NCI-H526 (cell line): ENCODE results near the gene TNFRSF25.
"Not testable (repeated sequence)": the region's sequence is repeated elsewhere in the genome, so short reads cannot be mapped to it uniquely, and the experiment has no call there.

Source experiments
- DNase-seq, 2 experiments: peaks; one replicate each; lab custom pipeline; 2025; lab: John Stamatoyannopoulos, UW

TNFRSF25 gene

GRCh38 chr1:6435547-6435946 lies 30.4 kb downstream of the TNFRSF25 start:
- no peak for DNase-seq

GRCh38 chr1:6435129-6435528 lies 30.8 kb downstream of the TNFRSF25 start:
- DNase-seq: no peak

- no peak for DNase-seq
These were observed 31.8 kb downstream of the TNFRSF25 start for GRCh38 chr1:6434186-6434585.

- DNase-seq: not testable (repeated sequence)
These were observed 34.1 kb downstream of the TNFRSF25 start for GRCh38 chr1:6431645-6432579.

- DNase-seq: not testable (repeated sequence)
These were observed 36.1 kb downstream of the TNFRSF25 start for GRCh38 chr1:6429660-6430411.

GRCh38 chr1:6428453-6428852 lies 37.5 kb downstream of the TNFRSF25 start:
- DNase-seq: not testable (repeated sequence)

GRCh38 chr1:6427441-6428390 lies 38.3 kb downstream of the TNFRSF25 start:
- no peak for DNase-seq

- no peak for DNase-seq
These were observed 39.0 kb downstream of the TNFRSF25 start for GRCh38 chr1:6426972-6427350.

- no peak for DNase-seq
These were observed 39.5 kb downstream of the TNFRSF25 start for GRCh38 chr1:6426277-6426971.

- no peak for DNase-seq
These were observed 40.3 kb downstream of the TNFRSF25 start for GRCh38 chr1:6425658-6426057.

- DNase-seq: peak; percentile 33 to 78
These were observed 41.1 kb downstream of the TNFRSF25 start, which contains the start of gene ESPN for GRCh38 chr1:6424619-6425593. Gene ESPN (plus strand): TSS chr1:6424776. CDS start chr1:6424956, 180 bp downstream.

GRCh38 chr1:6424000-6424565 lies 41.9 kb downstream of the TNFRSF25 start:
- no peak for DNase-seq

GRCh38 chr1:6423321-6423999 lies 42.5 kb downstream of the TNFRSF25 start:
- peak; percentile 66 to 88 for DNase-seq

- DNase-seq: no peak
These were observed 44.7 kb downstream of the TNFRSF25 start for GRCh38 chr1:6421266-6421665.

GRCh38 chr1:6420454-6421042 lies 45.4 kb downstream of the TNFRSF25 start:
- DNase-seq: peak; percentile 56 to 88

- peak; percentile 56 to 89 for DNase-seq
These were observed 46.0 kb downstream of the TNFRSF25 start, which contains the start of gene HES2 for GRCh38 chr1:6419804-6420453. Gene HES2 (minus strand): TSS chr1:6419919. CDS start chr1:6419820, 99 bp downstream.

GRCh38 chr1:6419397-6419803 lies 46.6 kb downstream of the TNFRSF25 start:
- peak in 1 of 2 experiments; percentile 89 for DNase-seq
